Progenitor cell of endocrine pancreas (in vitro differentiated cells): ENCODE results near the gene WWC2. TPM values are rescaled to one million over a fixed set of nuclear protein-coding genes. Genes with fewer than 3 reads are reported as not detected.

Experiments
- DNase-seq: peaks from one replicate; pipeline ENCODE4 v3.0.0; 2021; ENCODE audit warnings: low spot score; ENCODE audit not compliant: unreplicated experiment
- H3K27ac Mint-ChIP-seq: 2 replicates; pipeline ENCODE4 v1.8.0; 2021; ENCODE audit warnings: mild to moderate bottlenecking, moderate library complexity, mixed read lengths
- H3K27me3 Mint-ChIP-seq: 2 replicates; pipeline ENCODE4 v1.8.0; 2021; ENCODE audit warnings: mixed read lengths
- H3K36me3 Mint-ChIP-seq: 2 replicates; pipeline ENCODE4 v1.8.0; 2022; ENCODE audit warnings: mixed read lengths; ENCODE audit not compliant: insufficient read depth
- H3K4me1 Mint-ChIP-seq: 2 replicates; pipeline ENCODE4 v1.8.0; 2021; ENCODE audit warnings: low read depth, mixed read lengths
- H3K4me3 Mint-ChIP-seq: 2 replicates; pipeline ENCODE4 v1.8.0; 2021; ENCODE audit warnings: low read depth, mild to moderate bottlenecking, moderate library complexity, mixed read lengths
- H3K9me3 Mint-ChIP-seq: 2 replicates; pipeline ENCODE4 v1.8.0; 2021; ENCODE audit warnings: low read depth, mixed read lengths
- total RNA-seq: library from RNA; stranded (reverse); gene quantifications from 2 replicates; pipeline ENCODE4 v1.2.1, GENCODE V29; 2021
- TF ChIP-seq, protein P1 (sequence below): fragments of 200-600 bp; sonication (generic); IDR thresholded peaks from one replicate; pipeline ENCODE4 v1.5.0; 2021; ENCODE audit warnings: antibody characterized with exemption, mild to moderate bottlenecking; ENCODE audit not compliant: unreplicated experiment

WWC2 gene
- total RNA-seq, 1 donor from 2014 or later, result 57.0 TPM

DNA sequence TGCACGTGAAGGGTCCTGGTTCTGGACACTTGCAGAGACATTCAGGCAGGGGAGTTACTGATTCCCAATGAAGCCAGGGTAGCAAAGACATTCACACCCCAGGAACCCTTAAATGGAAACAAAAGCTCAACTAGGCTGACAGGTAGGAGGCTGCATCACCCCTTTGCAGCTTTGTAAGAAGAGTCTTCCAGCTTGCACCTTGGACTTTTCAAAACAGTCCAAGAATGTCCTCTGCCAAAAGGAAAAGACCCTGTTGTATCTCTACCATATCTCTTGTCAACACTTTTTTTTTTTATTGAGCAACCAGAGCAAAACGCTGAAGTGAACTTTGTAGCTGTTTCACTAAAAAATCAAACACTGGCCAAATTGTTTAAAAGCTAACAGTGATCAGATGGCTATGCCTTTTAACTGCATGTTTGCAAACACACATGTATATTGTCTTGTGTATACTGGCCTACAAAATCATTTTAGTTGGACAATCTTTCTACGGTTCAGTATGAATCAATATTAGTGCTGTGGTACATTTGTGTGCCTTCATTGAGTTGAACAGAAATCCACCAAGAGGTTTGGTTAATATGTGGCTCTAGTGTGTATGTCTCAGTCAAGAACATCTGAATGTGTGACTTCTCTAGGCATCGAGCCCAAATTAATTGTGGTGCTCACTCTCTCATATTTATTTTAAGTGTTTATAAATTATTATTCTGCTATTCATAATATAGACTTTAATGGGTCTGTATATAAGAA lies 18.5 kb upstream of the WWC2 start:
- no peak for DNase-seq
- TF ChIP-seq, protein P1, sequence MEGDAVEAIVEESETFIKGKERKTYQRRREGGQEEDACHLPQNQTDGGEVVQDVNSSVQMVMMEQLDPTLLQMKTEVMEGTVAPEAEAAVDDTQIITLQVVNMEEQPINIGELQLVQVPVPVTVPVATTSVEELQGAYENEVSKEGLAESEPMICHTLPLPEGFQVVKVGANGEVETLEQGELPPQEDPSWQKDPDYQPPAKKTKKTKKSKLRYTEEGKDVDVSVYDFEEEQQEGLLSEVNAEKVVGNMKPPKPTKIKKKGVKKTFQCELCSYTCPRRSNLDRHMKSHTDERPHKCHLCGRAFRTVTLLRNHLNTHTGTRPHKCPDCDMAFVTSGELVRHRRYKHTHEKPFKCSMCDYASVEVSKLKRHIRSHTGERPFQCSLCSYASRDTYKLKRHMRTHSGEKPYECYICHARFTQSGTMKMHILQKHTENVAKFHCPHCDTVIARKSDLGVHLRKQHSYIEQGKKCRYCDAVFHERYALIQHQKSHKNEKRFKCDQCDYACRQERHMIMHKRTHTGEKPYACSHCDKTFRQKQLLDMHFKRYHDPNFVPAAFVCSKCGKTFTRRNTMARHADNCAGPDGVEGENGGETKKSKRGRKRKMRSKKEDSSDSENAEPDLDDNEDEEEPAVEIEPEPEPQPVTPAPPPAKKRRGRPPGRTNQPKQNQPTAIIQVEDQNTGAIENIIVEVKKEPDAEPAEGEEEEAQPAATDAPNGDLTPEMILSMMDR, result no peak
- H3K4me1 Mint-ChIP-seq, result peaks cover 17% of the 10 kb centered on the region
- H3K27me3 Mint-ChIP-seq, result peaks cover 4% of the 10 kb centered on the region
- no peak overlapping the region for H3K4me3 Mint-ChIP-seq
- H3K27ac Mint-ChIP-seq, result peak overlapping the region; percentile 39
- no peaks in the 10 kb centered on the region for H3K9me3 Mint-ChIP-seq
- H3K36me3 Mint-ChIP-seq, result no peaks in the 10 kb centered on the region

DNA sequence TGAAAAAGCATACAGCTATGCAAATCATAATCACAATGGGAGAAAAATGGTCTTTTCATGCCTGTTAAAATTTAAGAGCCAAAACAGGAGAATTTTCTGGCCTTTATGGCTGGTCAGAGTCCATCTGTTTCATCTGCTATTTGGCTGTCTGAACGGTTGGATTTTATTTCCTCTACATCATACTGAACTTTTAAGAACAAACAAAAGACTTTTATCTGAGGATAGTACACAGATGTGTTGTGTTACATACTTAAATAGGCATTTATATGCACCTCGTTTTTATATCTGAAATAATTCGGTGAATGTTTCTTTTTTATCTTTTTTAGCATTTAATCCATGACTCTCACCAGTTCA lies 18.0 kb upstream of the WWC2 start:
- no peaks in the 10 kb centered on the region for H3K9me3 Mint-ChIP-seq
- H3K27ac Mint-ChIP-seq, result no peak overlapping the region
- no peak for DNase-seq
- no peaks in the 10 kb centered on the region for H3K27me3 Mint-ChIP-seq
- H3K36me3 Mint-ChIP-seq, result no peaks in the 10 kb centered on the region
- TF ChIP-seq, protein P1, result no peak
- H3K4me1 Mint-ChIP-seq, result peaks cover 14% of the 10 kb centered on the region
- no peak overlapping the region for H3K4me3 Mint-ChIP-seq

DNA sequence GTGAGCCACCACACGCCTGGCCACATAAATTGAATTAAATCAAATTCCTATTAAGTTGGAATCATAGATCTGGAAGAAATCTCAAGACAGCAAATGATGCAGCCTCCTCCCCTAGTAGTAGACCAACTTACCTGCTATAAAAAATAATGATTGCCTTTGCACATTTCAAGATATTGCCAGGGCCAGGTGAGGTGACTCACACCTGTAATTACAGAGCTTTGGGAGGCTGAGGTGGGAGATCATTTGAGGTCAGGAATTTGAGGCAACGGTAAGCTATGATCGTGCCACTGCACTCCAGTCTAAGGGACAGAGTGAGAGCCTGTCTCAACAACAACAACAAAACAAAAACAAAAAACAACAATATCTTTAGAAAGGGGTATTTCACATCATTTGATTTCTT lies 17.0 kb upstream of the WWC2 start:
- H3K27ac Mint-ChIP-seq, result no peak overlapping the region
- no peaks in the 10 kb centered on the region for H3K9me3 Mint-ChIP-seq
- no peak overlapping the region for H3K4me3 Mint-ChIP-seq
- TF ChIP-seq, protein P1, result no peak
- no peaks in the 10 kb centered on the region for H3K36me3 Mint-ChIP-seq
- DNase-seq, result no peak
- H3K4me1 Mint-ChIP-seq, result peaks cover 14% of the 10 kb centered on the region
- no peaks in the 10 kb centered on the region for H3K27me3 Mint-ChIP-seq

DNA sequence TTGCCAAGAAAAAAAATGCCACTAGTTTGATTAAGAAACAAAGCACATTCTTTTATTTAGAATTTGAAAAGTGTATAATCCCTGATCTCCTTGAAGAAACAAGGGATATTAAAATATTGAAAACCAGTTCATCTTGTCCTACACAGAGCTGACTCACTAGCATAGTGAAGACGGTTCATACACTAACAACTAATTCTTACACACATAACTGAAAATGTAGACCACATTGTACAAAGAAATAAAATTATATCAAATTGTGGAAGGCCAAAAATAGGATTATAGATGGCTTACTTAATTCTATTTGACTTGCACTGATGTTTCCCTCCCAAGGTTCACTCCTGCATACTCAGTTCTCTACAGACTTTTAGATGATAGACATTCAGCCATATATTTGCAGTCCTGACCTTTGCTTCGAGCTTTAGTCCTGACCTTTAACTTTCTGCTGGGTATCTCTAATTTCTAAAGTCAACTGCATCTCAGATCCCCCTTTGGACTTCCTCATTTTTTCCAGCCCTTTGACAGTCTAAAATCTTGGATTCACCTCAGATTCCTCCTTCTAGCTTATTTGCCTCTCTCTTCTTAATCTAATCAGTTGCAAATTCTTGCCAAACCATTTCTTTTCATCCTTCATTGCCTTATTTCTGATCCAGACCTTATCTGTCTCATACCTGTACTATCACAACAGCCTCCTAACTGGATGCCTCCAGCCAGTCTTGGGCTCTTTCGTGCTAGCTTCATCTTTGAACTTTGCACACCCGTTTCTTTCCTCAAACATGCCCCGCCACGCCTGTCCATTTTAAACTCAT lies 4.5 kb upstream of the WWC2 start:
- Mint-ChIP-seq H3K9me3 (no peaks in the 10 kb centered on the region), H3K27ac (no peak overlapping the region), H3K27me3 (peaks cover 22% of the 10 kb centered on the region), H3K4me1 (peaks cover 19% of the 10 kb centered on the region), H3K36me3 (no peaks in the 10 kb centered on the region), H3K4me3 (no peak overlapping the region)
- TF ChIP-seq, protein P1, result no peak
- no peak for DNase-seq

DNA sequence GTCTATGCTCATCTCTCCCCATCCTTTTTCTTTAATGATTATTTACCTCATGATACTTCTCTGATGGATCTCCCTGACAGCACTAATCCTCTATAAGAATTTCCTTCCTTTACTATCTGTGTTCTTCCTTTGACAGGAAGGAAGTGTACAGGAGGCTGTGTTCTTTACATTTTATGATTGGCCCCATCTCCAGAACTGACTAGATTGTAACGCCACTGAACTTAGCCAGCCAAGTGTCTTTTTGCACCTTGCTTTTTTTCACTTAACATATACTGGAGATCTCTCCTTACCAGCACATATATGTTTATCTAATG lies 3.9 kb upstream of the WWC2 start:
- H3K36me3 Mint-ChIP-seq, result no peaks in the 10 kb centered on the region
- peaks cover 22% of the 10 kb centered on the region for H3K27me3 Mint-ChIP-seq
- no peak overlapping the region for H3K4me3 Mint-ChIP-seq
- H3K4me1 Mint-ChIP-seq, result peaks cover 19% of the 10 kb centered on the region
- H3K9me3 Mint-ChIP-seq, result no peaks in the 10 kb centered on the region
- H3K27ac Mint-ChIP-seq, result no peak overlapping the region
- TF ChIP-seq, protein P1, result no peak
- no peak for DNase-seq
